SU-DHL-6 (cell line): Measurements from ENCODE around the gene MYCBPAP.

Experiments used
- H2AFZ ChIP-seq: fragments of 200-600 bp; sonication (generic); 2 replicates; pipeline ENCODE4 v1.6.1; 2014; ENCODE audit warnings: low read depth, mild to moderate bottlenecking, moderate library complexity, mixed read lengths, antibody characterized with exemption, low read length; ENCODE audit not compliant: severe bottlenecking
- H3F3A ChIP-seq: fragments of 200-600 bp; shearing (Covaris generic); 2 replicates; pipeline ENCODE4 v1.6.0; 2016; ENCODE audit warnings: antibody characterized with exemption, mild to moderate bottlenecking; ENCODE audit not compliant: insufficient read depth
- H3K27ac ChIP-seq: fragments of 200-600 bp; sonication (generic); 2 replicates; pipeline ENCODE4 v1.5.1; 2016; ENCODE audit warnings: low read depth, mild to moderate bottlenecking, low read length, moderate library complexity, mixed read lengths
- H3K27me3 ChIP-seq: fragments of 200-600 bp; sonication (generic), shearing (Covaris generic); 2 replicates; pipeline ENCODE4 v1.6.0; 2014; ENCODE audit warnings: mild to moderate bottlenecking, low read length
- H3K36me3 ChIP-seq: fragments of 200-600 bp; sonication (generic); 2 replicates; pipeline ENCODE4 v1.6.1; 2014; ENCODE audit warnings: mild to moderate bottlenecking, low read length, mixed read lengths
- H3K4me2 ChIP-seq: fragments of 300-600, 200-600 bp; shearing (Covaris generic), sonication (generic); 2 replicates; pipeline ENCODE4 v1.6.0; 2014; ENCODE audit warnings: low read length, low read depth, mild to moderate bottlenecking; ENCODE audit not compliant: poor library complexity, severe bottlenecking
- H3K4me3 ChIP-seq: fragments of 200-600 bp; sonication (generic); 2 replicates; pipeline ENCODE4 v1.5.1; 2014; ENCODE audit warnings: antibody characterized with exemption, low read length, mild to moderate bottlenecking, mixed read lengths; ENCODE audit not compliant: insufficient read depth, poor library complexity, severe bottlenecking
- H3K79me2 ChIP-seq: fragments of 200-600 bp; sonication (generic); 2 replicates; pipeline ENCODE4 v1.6.1; 2014; ENCODE audit warnings: mild to moderate bottlenecking, low read length, moderate library complexity; ENCODE audit not compliant: insufficient read depth
- H3K9ac ChIP-seq: fragments of 200-600 bp; sonication (generic); 2 replicates; pipeline ENCODE4 v1.7.0; 2014; ENCODE audit warnings: mild to moderate bottlenecking, low read length
- H3K9me2 ChIP-seq: fragments of 200-600 bp; sonication (generic); replicated peaks from 2 replicates; pipeline ENCODE4 v1.6.1; 2014; ENCODE audit warnings: low read length; ENCODE audit not compliant: insufficient read depth
- H3K9me3 ChIP-seq: fragments of 200-600 bp; sonication (generic); 2 replicates; pipeline ENCODE4 v1.6.1; 2014; ENCODE audit warnings: low read length, mixed read lengths; ENCODE audit not compliant: insufficient read depth
- H4K20me1 ChIP-seq: fragments of 200-600 bp; sonication (generic); 2 replicates; pipeline ENCODE4 v1.6.1; 2014; ENCODE audit warnings: low read depth, mild to moderate bottlenecking, antibody characterized with exemption, low read length, moderate library complexity, mixed read lengths
- CTCF ChIP-seq: fragments of 200-600 bp; sonication (generic); IDR thresholded peaks from one replicate; pipeline ENCODE4 v1.5.1; 2017; ENCODE audit warnings: antibody characterized with exemption, mild to moderate bottlenecking, low read length, moderate library complexity; ENCODE audit not compliant: insufficient read depth, poor library complexity, severe bottlenecking
- EZH2phosphoT487 ChIP-seq: fragments of 200-600 bp; sonication (generic), shearing (Covaris generic); conservative IDR thresholded peaks from 2 replicates; pipeline ENCODE4 v1.6.1; 2018; ENCODE audit warnings: mild to moderate bottlenecking, antibody characterized with exemption, low read length, moderate library complexity, mixed read lengths

Gene MYCBPAP

GRCh38 chr17:50568659-50569058, 60.4 kb downstream of the MYCBPAP start:
- Histone ChIP-seq H2AFZ (no peak overlapping the region), H3K9me3 (no peaks in the 10 kb centered on the region), H3K27ac (no peak overlapping the region), H3F3A (no peaks in the 10 kb centered on the region), H4K20me1 (no peaks in the 10 kb centered on the region), H3K9ac (no peak overlapping the region), H3K36me3 (no peaks in the 10 kb centered on the region), H3K4me2 (no peak overlapping the region), H3K27me3 (no peaks in the 10 kb centered on the region), H3K4me3 (no peak overlapping the region), H3K79me2 (no peaks in the 10 kb centered on the region), H3K9me2 (no peaks in the 10 kb centered on the region)
- TF ChIP-seq CTCF, result no peak
- TF ChIP-seq EZH2phosphoT487, result no peak

- TF ChIP-seq EZH2phosphoT487, result no peak
- no peak for TF ChIP-seq CTCF
- H3K9me3 ChIP-seq, result no peaks in the 10 kb centered on the region
- H3K4me2 ChIP-seq, result no peak overlapping the region
- no peaks in the 10 kb centered on the region for H3K36me3 ChIP-seq
- H3K9me2 ChIP-seq, result no peaks in the 10 kb centered on the region
- H3K79me2 ChIP-seq, result no peaks in the 10 kb centered on the region
- H4K20me1 ChIP-seq, result no peaks in the 10 kb centered on the region
- H3K9ac ChIP-seq, result no peak overlapping the region
- H3K4me3 ChIP-seq, result no peak overlapping the region
- no peaks in the 10 kb centered on the region for H3F3A ChIP-seq
- H3K27ac ChIP-seq, result no peak overlapping the region
- H3K27me3 ChIP-seq, result no peaks in the 10 kb centered on the region
- H2AFZ ChIP-seq, result no peak overlapping the region
These were observed 61.4 kb downstream of the MYCBPAP start for GRCh38 chr17:50569592-50569991.

- no peaks in the 10 kb centered on the region for H3K9me2 ChIP-seq
- no peak for TF ChIP-seq EZH2phosphoT487
- TF ChIP-seq CTCF, result no peak
- no peak overlapping the region for H3K9ac ChIP-seq
- no peaks in the 10 kb centered on the region for H3F3A ChIP-seq
- H3K9me3 ChIP-seq, result no peaks in the 10 kb centered on the region
- no peaks in the 10 kb centered on the region for H3K79me2 ChIP-seq
- no peak overlapping the region for H3K4me2 ChIP-seq
- no peak overlapping the region for H3K4me3 ChIP-seq
- H3K27me3 ChIP-seq, result no peaks in the 10 kb centered on the region
- no peaks in the 10 kb centered on the region for H4K20me1 ChIP-seq
- H3K36me3 ChIP-seq, result no peaks in the 10 kb centered on the region
- no peak overlapping the region for H3K27ac ChIP-seq
- H2AFZ ChIP-seq, result no peak overlapping the region
These were observed 61.8 kb downstream of the MYCBPAP start for GRCh38 chr17:50570032-50570431.
